Activated naive CD8-positive, alpha-beta T cell treated with anti-CD3 and anti-CD28 coated beads, Interleukin-2, amount 10 ng/mL, durations not matched to agents 7 days and 5 days (primary cell): ENCODE results near the gene HAPLN2. TPM values are rescaled to one million over a fixed set of nuclear protein-coding genes. Genes with fewer than 3 reads are reported as not detected.

Experiments
- ATAC-seq: fragments of 150-1000 bp; cut with Tn5 transposase; one replicate; pipeline ENCODE4 v1.10.0; 2021; ENCODE audit warnings: low read depth, moderate library complexity
- POLR2A ChIA-PET: fragments of 350-600 bp; sonication (Branson Sonifier 250); formaldehyde crosslinking; loops from one replicate; lab custom pipeline; 2021; ENCODE audit warnings: antibody characterized with exemption; lab: Charles Lee
- DNase-seq: peaks from one replicate; pipeline ENCODE4 v3.0.0; 2021
- H3K27ac Mint-ChIP-seq: one replicate; pipeline ENCODE4 v1.8.0; 2022; ENCODE audit warnings: mild to moderate bottlenecking, mixed read lengths
- H3K27me3 Mint-ChIP-seq: one replicate; pipeline ENCODE4 v1.8.0; 2022; ENCODE audit warnings: mild to moderate bottlenecking, moderate library complexity, mixed read lengths
- H3K36me3 Mint-ChIP-seq: one replicate; pipeline ENCODE4 v1.8.0; 2021; ENCODE audit warnings: mild to moderate bottlenecking, mixed read lengths
- H3K4me1 Mint-ChIP-seq: one replicate; pipeline ENCODE4 v1.8.0; 2021; ENCODE audit warnings: mixed read lengths
- H3K4me3 Mint-ChIP-seq: one replicate; pipeline ENCODE4 v1.8.0; 2022; ENCODE audit warnings: mild to moderate bottlenecking, moderate library complexity, mixed read lengths
- H3K9me3 Mint-ChIP-seq: one replicate; pipeline ENCODE4 v1.8.0; 2021; ENCODE audit warnings: mixed read lengths
- total RNA-seq, 2 experiments: library from RNA; stranded (reverse); gene quantifications; one replicate each; pipeline ENCODE4 v1.2.3, GENCODE V29; 2021

The HAPLN2 gene
- total RNA-seq, 2 experiments from 2014 or later, result 0.17 TPM; not detected in 1

DNA sequence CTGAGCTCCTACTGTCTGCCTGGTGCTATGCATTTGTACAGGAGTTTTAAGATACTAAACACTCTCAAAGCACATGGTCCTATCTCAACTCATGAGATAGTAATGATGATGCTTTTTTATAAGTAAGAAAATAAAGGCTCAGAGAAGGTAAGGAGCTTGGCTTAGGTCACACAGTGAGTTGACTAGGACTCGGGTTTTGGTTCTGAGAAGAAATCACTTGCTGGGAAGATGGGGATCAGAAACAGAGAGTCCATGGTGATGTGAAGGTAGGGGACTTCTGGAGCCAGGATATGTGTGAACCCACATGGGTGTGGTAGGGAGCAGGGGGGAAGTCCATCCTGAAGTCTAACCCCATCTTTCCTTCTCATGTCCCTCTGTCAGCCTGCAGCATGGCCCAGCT, 26.5 kb downstream of the HAPLN2 start:
- H3K36me3 Mint-ChIP-seq, result no peaks in the 10 kb centered on the region
- no peaks in the 10 kb centered on the region for H3K9me3 Mint-ChIP-seq
- DNase-seq (no peak), ATAC-seq (no peak)
- peaks cover 41% of the 10 kb centered on the region for H3K4me1 Mint-ChIP-seq
- no peak overlapping the region for H3K4me3 Mint-ChIP-seq
- H3K27me3 Mint-ChIP-seq, result peaks cover 84% of the 10 kb centered on the region
- no peak overlapping the region for H3K27ac Mint-ChIP-seq
- POLR2A ChIA-PET, result no interaction called here

GRCh38 chr1:156646738-156647211, 27.6 kb downstream of the HAPLN2 start:
- Mint-ChIP-seq H3K4me3 (no peak overlapping the region), H3K27me3 (peaks cover 74% of the 10 kb centered on the region), H3K27ac (no peak overlapping the region), H3K9me3 (no peaks in the 10 kb centered on the region), H3K4me1 (peaks cover 33% of the 10 kb centered on the region), H3K36me3 (no peaks in the 10 kb centered on the region)
- no peak for ATAC-seq
- POLR2A ChIA-PET, result no interaction called here
- peak; percentile 26 for DNase-seq

GRCh38 chr1:156647351-156647750, 28.1 kb downstream of the HAPLN2 start:
- no peaks in the 10 kb centered on the region for H3K36me3 Mint-ChIP-seq
- no peaks in the 10 kb centered on the region for H3K9me3 Mint-ChIP-seq

DNA sequence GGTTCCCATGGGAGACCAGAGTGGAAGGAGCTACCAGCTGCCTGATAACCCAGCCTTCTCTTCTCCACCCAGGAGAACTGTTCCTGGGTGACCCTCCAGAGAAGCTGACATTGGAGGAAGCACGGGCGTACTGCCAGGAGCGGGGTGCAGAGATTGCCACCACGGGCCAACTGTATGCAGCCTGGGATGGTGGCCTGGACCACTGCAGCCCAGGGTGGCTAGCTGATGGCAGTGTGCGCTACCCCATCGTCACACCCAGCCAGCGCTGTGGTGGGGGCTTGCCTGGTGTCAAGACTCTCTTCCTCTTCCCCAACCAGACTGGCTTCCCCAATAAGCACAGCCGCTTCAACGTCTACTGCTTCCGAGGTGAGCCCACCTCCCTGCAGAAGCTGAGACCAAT, 29.3 kb downstream of the HAPLN2 start:
- POLR2A ChIA-PET, result no interaction called here
- H3K9me3 Mint-ChIP-seq, result no peaks in the 10 kb centered on the region
- peaks cover 70% of the 10 kb centered on the region for H3K27me3 Mint-ChIP-seq
- no peak for ATAC-seq
- DNase-seq, result peak; percentile 22
- no peak overlapping the region for H3K27ac Mint-ChIP-seq
- H3K36me3 Mint-ChIP-seq, result no peaks in the 10 kb centered on the region
- H3K4me1 Mint-ChIP-seq, result peaks cover 24% of the 10 kb centered on the region
- no peak overlapping the region for H3K4me3 Mint-ChIP-seq

More at GRCh38 chr1:156647351-156647750, 28.1 kb downstream of the HAPLN2 start:
- H3K4me1 Mint-ChIP-seq, result peaks cover 33% of the 10 kb centered on the region
- peaks cover 76% of the 10 kb centered on the region for H3K27me3 Mint-ChIP-seq
- no peak overlapping the region for H3K27ac Mint-ChIP-seq
- no peak overlapping the region for H3K4me3 Mint-ChIP-seq
- ATAC-seq (no peak), DNase-seq (peak; percentile 27)
- POLR2A ChIA-PET, result no interaction called here

- POLR2A ChIA-PET, result no interaction called here
Observed at GRCh38 chr1:156648951-156649350, 29.7 kb downstream of the HAPLN2 start.

DNA sequence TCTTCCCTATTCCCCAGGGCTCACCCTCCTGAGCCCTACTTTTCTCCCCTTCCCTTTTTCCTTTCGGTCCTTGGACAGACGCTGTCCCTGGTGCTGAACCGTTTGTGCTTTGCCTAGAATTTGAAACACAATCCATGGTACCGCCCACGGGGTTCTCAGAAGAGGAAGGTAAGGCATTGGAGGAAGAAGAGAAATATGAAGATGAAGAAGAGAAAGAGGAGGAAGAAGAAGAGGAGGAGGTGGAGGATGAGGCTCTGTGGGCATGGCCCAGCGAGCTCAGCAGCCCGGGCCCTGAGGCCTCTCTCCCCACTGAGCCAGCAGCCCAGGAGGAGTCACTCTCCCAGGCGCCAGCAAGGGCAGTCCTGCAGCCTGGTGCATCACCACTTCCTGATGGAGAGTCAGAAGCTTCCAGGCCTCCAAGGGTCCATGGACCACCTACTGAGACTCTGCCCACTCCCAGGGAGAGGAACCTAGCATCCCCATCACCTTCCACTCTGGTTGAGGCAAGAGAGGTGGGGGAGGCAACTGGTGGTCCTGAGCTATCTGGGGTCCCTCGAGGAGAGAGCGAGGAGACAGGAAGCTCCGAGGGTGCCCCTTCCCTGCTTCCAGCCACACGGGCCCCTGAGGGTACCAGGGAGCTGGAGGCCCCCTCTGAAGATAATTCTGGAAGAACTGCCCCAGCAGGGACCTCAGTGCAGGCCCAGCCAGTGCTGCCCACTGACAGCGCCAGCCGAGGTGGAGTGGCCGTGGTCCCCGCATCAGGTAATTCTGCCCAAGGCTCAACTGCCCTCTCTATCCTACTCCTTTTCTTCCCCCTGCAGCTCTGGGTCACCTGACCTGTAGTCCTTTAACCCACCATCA, 33.1 kb downstream of the HAPLN2 start:
- H3K27me3 Mint-ChIP-seq, result peaks cover 71% of the 10 kb centered on the region
- H3K4me3 Mint-ChIP-seq, result no peak overlapping the region
- no peak for ATAC-seq
- H3K9me3 Mint-ChIP-seq, result no peaks in the 10 kb centered on the region
- peaks cover 6% of the 10 kb centered on the region for H3K4me1 Mint-ChIP-seq
- peak; percentile 50 for DNase-seq
- no peak overlapping the region for H3K27ac Mint-ChIP-seq
- H3K36me3 Mint-ChIP-seq, result no peaks in the 10 kb centered on the region
- POLR2A ChIA-PET, result interaction anchor here (0.7 kb wide), 1 partner anchor 48 kb away, joined by 3 read pairs; no protein-coding TSS in a partner anchor

More at GRCh38 chr1:156648951-156649350, 29.7 kb downstream of the HAPLN2 start:
- DNase-seq, result peak; percentile 24
- no peaks in the 10 kb centered on the region for H3K9me3 Mint-ChIP-seq
- no peak overlapping the region for H3K27ac Mint-ChIP-seq
- peaks cover 70% of the 10 kb centered on the region for H3K27me3 Mint-ChIP-seq
- no peaks in the 10 kb centered on the region for H3K36me3 Mint-ChIP-seq
- no peak for ATAC-seq
- H3K4me3 Mint-ChIP-seq, result no peak overlapping the region
- peaks cover 19% of the 10 kb centered on the region for H3K4me1 Mint-ChIP-seq

GRCh38 chr1:156652992-156653355, 33.8 kb downstream of the HAPLN2 start:
- Mint-ChIP-seq H3K4me3 (no peak overlapping the region), H3K27me3 (peaks cover 69% of the 10 kb centered on the region), H3K27ac (no peak overlapping the region), H3K4me1 (peaks cover 10% of the 10 kb centered on the region), H3K9me3 (no peaks in the 10 kb centered on the region), H3K36me3 (no peaks in the 10 kb centered on the region)
- DNase-seq (no peak), ATAC-seq (no peak)
- POLR2A ChIA-PET, result interaction anchor here (0.7 kb wide), 1 partner anchor 48 kb away, joined by 3 read pairs; no protein-coding TSS in a partner anchor

- POLR2A ChIA-PET, result interaction anchor here (1.6 kb wide), 1 partner anchor 27 kb away, joined by 3 read pairs; no protein-coding TSS in a partner anchor
- Mint-ChIP-seq H3K36me3 (no peaks in the 10 kb centered on the region), H3K27me3 (peaks cover 56% of the 10 kb centered on the region), H3K4me3 (no peak overlapping the region), H3K27ac (no peak overlapping the region), H3K4me1 (peaks cover 23% of the 10 kb centered on the region), H3K9me3 (no peaks in the 10 kb centered on the region)
- DNase-seq (no peak), ATAC-seq (no peak)
Observed at GRCh38 chr1:156654700-156655099, 35.5 kb downstream of the HAPLN2 start.

DNA sequence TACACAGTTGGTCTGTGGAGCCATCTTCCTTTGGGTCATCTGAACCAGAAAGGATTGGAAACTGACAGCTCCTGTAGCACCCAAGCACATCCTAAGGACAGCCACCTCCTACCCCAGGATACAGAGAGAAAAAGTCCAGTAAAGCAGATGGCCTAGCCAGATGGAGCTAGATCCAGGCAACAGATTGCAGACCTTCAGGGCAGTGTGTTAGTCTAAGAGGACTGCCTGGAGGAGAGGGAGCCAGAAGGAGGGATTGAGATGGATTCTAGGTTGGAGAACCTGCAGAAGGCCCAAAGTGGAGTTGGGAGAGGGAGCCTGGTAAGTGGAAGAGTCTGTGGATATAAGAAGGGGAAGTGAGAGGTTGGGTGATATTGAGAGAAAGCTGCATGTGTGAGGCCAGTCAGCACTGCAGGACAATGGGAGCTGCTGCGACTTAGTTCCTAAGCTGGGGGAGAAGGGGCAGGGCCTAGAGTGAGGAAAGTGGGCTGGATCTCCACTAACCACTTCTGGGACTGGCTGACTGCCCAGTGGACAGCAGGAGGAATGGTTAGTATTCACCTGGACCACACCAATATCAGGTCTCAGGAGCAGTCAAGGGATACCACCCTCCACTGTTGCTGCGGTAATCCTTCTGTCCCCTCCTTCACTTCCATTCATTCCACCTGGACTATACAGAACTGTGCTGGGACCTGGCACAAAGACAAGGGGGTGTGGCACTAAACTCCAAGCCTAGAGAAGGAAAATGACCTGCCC, 36.1 kb downstream of the HAPLN2 start:
- H3K27me3 Mint-ChIP-seq, result peaks cover 51% of the 10 kb centered on the region
- H3K27ac Mint-ChIP-seq, result no peak overlapping the region
- DNase-seq, result no peak
- no peak overlapping the region for H3K4me3 Mint-ChIP-seq
- peaks cover 28% of the 10 kb centered on the region for H3K4me1 Mint-ChIP-seq
- no peak for ATAC-seq
- no peaks in the 10 kb centered on the region for H3K9me3 Mint-ChIP-seq
- H3K36me3 Mint-ChIP-seq, result no peaks in the 10 kb centered on the region
- POLR2A ChIA-PET, result interaction anchor here (1.6 kb wide), 1 partner anchor 28 kb away, joined by 3 read pairs; no protein-coding TSS in a partner anchor

- DNase-seq, result peak; percentile 23
- H3K4me1 Mint-ChIP-seq, result peaks cover 34% of the 10 kb centered on the region
- H3K9me3 Mint-ChIP-seq, result no peaks in the 10 kb centered on the region
- no peak overlapping the region for H3K27ac Mint-ChIP-seq
- peaks cover 48% of the 10 kb centered on the region for H3K27me3 Mint-ChIP-seq
- ATAC-seq, result no peak
- no peaks in the 10 kb centered on the region for H3K36me3 Mint-ChIP-seq
- H3K4me3 Mint-ChIP-seq, result no peak overlapping the region
- POLR2A ChIA-PET, result interaction anchor here (0.5 to 1.6 kb wide), 3 partner anchors 29 to 32 kb away, joined by 3 to 5 read pairs (median 3); no protein-coding TSS in a partner anchor
Observed at GRCh38 chr1:156655904-156656516, 36.8 kb downstream of the HAPLN2 start.

DNA sequence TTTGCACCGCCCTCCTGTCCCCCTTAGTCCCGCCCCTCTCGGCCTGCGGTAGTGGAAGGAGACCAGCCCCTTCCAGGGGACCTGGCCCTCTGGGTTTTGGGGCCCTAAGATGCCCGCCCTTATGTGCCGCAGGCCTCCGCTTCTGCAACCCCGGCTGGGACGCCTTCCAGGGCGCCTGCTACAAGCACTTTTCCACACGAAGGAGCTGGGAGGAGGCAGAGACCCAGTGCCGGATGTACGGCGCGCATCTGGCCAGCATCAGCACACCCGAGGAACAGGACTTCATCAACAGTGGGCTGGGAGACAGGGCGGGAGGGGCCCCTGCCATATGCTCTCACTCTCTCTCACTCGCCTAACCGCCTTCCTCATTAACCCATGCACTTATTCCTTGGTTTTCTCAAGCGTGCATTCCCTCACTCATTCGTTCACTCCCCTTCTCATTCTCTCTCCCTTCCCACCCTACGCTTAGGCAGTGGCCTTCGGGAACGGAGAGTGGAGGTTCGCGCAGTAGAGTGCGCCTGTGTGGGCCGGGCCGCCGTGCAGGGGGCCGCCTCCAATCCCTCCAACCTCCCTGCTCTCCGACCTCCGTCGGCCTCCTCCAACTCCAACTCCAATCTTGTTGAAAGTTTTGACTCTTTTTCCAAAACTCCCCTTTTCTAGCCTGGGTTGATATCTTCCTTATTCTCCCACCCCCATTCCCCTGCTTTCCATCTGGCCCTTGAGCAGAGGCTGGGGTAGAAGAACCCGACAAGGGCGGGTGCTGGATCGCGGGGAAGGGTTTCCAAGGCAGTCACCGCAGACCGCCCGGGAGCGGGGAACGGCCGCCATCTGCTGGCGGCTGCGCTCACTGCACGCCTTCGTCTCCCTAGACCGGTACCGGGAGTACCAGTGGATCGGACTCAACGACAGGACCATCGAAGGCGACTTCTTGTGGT, 37.9 kb downstream of the HAPLN2 start:
- ATAC-seq (no peak), DNase-seq (peak; percentile 84)
- H3K9me3 Mint-ChIP-seq, result no peaks in the 10 kb centered on the region
- H3K27ac Mint-ChIP-seq, result no peak overlapping the region
- H3K4me1 Mint-ChIP-seq, result peaks cover 45% of the 10 kb centered on the region
- H3K27me3 Mint-ChIP-seq, result peaks cover 44% of the 10 kb centered on the region
- H3K4me3 Mint-ChIP-seq, result peak overlapping the region; percentile 53
- POLR2A ChIA-PET, result interaction anchor here (0.5 to 1.0 kb wide), 3 partner anchors 30 to 33 kb away, joined by 3 to 5 read pairs (median 4); no protein-coding TSS in a partner anchor
- H3K36me3 Mint-ChIP-seq, result no peaks in the 10 kb centered on the region

- DNase-seq, result no peak
- ATAC-seq, result no peak
- Mint-ChIP-seq H3K9me3 (no peaks in the 10 kb centered on the region), H3K36me3 (no peaks in the 10 kb centered on the region), H3K4me3 (peak overlapping the region; percentile 53), H3K4me1 (peaks cover 51% of the 10 kb centered on the region), H3K27me3 (peaks cover 43% of the 10 kb centered on the region), H3K27ac (no peak overlapping the region)
- POLR2A ChIA-PET, result interaction anchor here (0.6 to 0.8 kb wide), 2 partner anchors 33 to 56 kb away, joined by 3 to 4 read pairs; no protein-coding TSS in a partner anchor
Observed at GRCh38 chr1:156657741-156658319, 38.6 kb downstream of the HAPLN2 start.
